Activated naive CD4-positive, alpha-beta T cell treated with anti-CD3 and anti-CD28 coated beads, Interleukin-2, amount 10 ng/mL, durations not matched to agents 7 days and 5 days (primary cell): Measurements from ENCODE around the gene IL11.
A peak's percentile ranks its signal among the peaks of the same experiment; 100 is the strongest.
"Not testable (repeated sequence)": the region's sequence is repeated elsewhere in the genome, so short reads cannot be mapped to it uniquely, and the experiment has no call there.

Experiments
- CTCF ChIA-PET: fragments of 350-600 bp; sonication (Branson Sonifier 250); formaldehyde crosslinking; loops from one replicate; lab custom pipeline; 2021; ENCODE audit warnings: antibody characterized with exemption; lab: Charles Lee
- DNase-seq: peaks from one replicate; pipeline ENCODE4 v3.0.0-alpha.2; 2020
- H3K27ac Mint-ChIP-seq: one replicate; pipeline ENCODE4 v1.8.0; 2021; ENCODE audit warnings: mild to moderate bottlenecking, moderate library complexity, mixed read lengths
- H3K27me3 Mint-ChIP-seq: one replicate; pipeline ENCODE4 v1.8.0; 2021; ENCODE audit warnings: mild to moderate bottlenecking, mixed read lengths
- H3K36me3 Mint-ChIP-seq: one replicate; pipeline ENCODE4 v1.8.0; 2021; ENCODE audit warnings: mixed read lengths
- H3K4me1 Mint-ChIP-seq: one replicate; pipeline ENCODE4 v1.8.0; 2021; ENCODE audit warnings: mixed read lengths
- H3K4me3 Mint-ChIP-seq: one replicate; pipeline ENCODE4 v1.8.0; 2021; ENCODE audit warnings: mild to moderate bottlenecking, moderate library complexity, mixed read lengths
- H3K9me3 Mint-ChIP-seq: one replicate; pipeline ENCODE4 v1.8.0; 2021; ENCODE audit warnings: mixed read lengths

The IL11 gene

DNA sequence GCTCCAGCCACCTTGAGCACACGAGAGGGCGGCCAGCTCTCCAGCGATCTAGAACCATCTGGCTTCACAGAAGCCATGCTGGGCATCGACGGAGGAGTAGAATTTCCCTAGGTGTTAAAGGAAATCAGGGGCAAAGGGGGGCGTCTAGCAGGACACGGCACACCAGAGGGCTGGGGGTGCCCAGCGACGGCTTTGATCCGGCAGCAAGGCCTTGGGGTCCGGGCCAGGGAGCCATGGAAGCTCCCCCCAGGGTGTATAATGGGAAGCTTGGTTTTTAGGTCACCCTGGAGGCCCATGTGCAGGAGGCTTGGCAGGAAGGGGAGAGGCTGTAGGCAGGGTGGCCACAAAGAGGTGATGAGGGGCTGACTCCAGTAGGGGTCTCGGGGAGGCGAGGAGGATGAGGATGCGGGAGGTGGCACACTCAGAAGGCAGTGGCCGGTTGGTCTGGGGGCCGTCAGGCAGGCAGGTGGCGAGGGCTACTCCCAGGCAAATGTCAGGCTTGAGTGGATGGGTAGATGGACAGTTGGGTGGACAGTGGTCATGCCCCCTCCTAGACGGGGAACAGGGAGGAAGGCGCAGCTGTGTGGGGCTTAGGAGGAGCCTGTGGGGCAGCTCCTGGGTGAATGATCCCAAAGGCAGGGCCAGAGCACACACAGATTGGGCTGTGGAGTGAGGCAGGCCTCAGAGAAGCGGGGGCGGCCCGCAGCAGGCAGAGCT, 25.0 kb downstream of the IL11 start:
- Mint-ChIP-seq H3K27ac (no peak overlapping the region), H3K27me3 (no peaks in the 10 kb centered on the region), H3K4me3 (peak overlapping the region; percentile 23), H3K9me3 (no peaks in the 10 kb centered on the region), H3K36me3 (peaks cover 24% of the 10 kb centered on the region), H3K4me1 (peaks cover 12% of the 10 kb centered on the region)
- DNase-seq = no peak
- CTCF ChIA-PET = no interaction called here

- DNase-seq = no peak
- Mint-ChIP-seq H3K27me3 (no peaks in the 10 kb centered on the region), H3K27ac (no peak overlapping the region), H3K9me3 (no peaks in the 10 kb centered on the region), H3K36me3 (peaks cover 25% of the 10 kb centered on the region), H3K4me3 (no peak overlapping the region), H3K4me1 (peaks cover 18% of the 10 kb centered on the region)
- CTCF ChIA-PET = no interaction called here
These were observed 25.8 kb downstream of the IL11 start for GRCh38 chr19:55344444-55344843.

DNA sequence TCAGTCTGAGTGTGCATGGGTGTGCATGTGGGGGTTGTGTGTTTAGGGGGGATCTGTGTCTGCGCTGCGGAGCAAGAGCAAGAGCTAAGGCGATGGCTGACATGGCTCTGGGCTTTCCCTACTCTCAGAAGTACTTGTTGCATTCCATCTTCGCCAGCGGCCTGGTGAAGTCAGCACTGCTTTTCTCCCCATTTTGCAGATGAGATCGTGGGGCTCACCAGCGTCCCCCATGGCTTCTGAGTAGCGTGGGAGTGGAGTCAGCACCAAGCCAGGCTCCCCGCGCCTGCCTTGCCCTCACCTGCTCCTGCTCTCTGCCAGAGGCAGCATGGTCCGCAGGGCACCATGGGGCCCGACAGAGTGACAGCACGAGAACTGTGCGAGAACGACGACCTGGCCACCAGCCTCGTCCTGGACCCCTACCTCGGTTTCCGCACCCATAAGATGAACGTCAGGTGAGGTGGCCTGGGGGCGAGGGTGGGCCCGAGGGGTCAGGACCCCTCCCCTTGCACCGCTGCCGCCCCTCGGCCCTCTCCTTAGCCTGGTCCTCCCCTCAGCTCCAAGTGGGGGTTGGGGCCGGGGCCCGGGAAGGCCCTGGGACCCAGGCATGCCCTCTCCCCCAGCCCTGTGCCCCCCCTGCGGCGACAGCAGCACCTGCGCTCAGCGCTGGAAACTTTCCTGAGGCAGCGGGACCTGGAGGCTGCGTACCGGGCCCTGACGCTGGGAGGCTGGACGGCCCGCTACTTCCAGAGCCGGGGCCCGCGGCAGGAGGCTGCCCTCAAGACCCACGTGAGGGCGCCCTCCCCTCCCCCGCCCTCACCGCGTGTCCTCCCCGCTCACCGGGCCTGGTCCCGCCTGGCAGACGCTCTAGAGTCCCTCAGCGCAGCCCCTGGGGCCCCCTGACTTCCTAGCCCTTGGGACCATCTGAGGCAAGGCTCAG, 28.4 kb downstream of the IL11 start:
- Mint-ChIP-seq H3K4me3 (peak overlapping the region; percentile 90), H3K36me3 (peaks cover 23% of the 10 kb centered on the region), H3K9me3 (no peaks in the 10 kb centered on the region), H3K27ac (peak overlapping the region; percentile 40), H3K4me1 (peaks cover 27% of the 10 kb centered on the region), H3K27me3 (peaks cover 5% of the 10 kb centered on the region)
- DNase-seq = no peak
- CTCF ChIA-PET = no interaction called here

DNA sequence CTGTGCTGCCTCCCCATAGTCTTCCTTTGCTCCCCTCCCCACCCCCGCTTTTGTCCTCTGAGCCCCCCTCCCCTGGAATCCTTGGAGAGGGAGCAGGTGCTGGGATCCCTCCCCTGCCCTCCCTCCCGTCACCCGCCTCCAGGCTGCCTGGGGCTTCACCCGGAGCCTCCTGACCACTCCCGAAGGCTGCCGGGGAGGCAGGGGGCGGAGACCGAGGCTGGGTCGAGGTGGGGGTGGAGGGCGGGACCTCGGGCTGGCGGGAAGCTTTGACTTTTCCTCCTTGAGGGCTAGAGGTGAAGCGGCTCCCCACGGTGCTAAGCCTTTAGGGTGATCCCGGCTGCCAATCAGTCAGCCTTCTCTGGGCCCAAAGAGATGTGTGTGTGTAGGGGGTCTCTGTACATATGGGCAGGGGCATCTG, 29.1 kb downstream of the IL11 start:
- CTCF ChIA-PET = no interaction called here
- peak; percentile 82 for DNase-seq

GRCh38 chr19:55340784-55341147, 29.5 kb downstream of the IL11 start:
- peaks cover 27% of the 10 kb centered on the region for H3K4me1 Mint-ChIP-seq
- peaks cover 23% of the 10 kb centered on the region for H3K36me3 Mint-ChIP-seq
- DNase-seq = peak; percentile 52
- peak overlapping the region; percentile 90 for H3K4me3 Mint-ChIP-seq
- no peaks in the 10 kb centered on the region for H3K9me3 Mint-ChIP-seq
- CTCF ChIA-PET = no interaction called here
- peaks cover 13% of the 10 kb centered on the region for H3K27me3 Mint-ChIP-seq
- peak overlapping the region; percentile 92 for H3K27ac Mint-ChIP-seq

More for the DNA sequence above, 29.1 kb downstream of the IL11 start:
- no peaks in the 10 kb centered on the region for H3K9me3 Mint-ChIP-seq
- peaks cover 27% of the 10 kb centered on the region for H3K4me1 Mint-ChIP-seq
- peak overlapping the region; percentile 92 for H3K27ac Mint-ChIP-seq
- peak overlapping the region; percentile 90 for H3K4me3 Mint-ChIP-seq
- peaks cover 23% of the 10 kb centered on the region for H3K36me3 Mint-ChIP-seq
- peaks cover 8% of the 10 kb centered on the region for H3K27me3 Mint-ChIP-seq

DNA sequence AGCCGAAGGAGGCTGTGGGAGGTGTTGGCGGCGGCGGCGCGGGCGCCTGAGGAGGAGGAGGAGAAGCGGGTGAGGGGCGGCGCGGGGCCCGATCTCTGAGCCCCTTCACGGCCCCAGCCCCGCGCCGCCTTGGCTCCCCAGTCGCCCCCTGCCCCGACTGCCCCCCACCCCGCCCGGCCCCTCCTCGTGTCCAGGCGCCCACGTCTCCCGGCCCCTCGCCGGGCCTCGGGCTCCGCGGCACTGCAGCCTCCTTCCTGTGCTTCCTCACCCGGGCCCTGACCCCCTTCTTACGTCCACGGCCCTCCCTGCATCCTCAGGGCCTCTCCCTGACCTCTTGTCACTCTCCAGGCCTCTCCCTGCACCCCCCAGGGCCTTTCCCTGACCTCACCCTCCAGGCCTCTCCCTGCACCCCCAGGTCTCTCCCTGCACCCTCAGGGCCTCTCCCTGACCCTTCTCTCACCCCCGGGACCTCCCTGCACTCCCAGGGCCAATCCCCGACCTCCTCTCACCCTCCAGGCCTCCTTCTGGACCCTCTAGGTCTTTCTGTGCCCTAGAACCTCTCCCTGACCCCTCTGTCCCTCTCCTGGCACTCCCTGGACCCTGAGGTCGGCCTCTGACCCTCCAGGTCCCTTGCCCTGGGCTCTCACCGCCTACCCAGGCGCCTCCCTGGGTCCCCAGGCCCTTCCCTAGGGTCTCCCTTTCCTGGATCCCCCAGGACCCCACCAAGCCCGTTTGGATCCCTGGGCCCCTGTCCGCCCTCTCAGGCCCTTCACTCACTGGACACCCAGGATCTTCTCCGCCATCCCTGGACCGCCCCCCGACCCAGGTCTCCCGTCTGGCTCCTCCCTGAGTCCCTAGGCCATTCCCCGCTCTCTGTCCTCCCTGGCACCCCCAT, 30.1 kb downstream of the IL11 start:
- peak overlapping the region; percentile 90 for H3K4me3 Mint-ChIP-seq
- no peaks in the 10 kb centered on the region for H3K9me3 Mint-ChIP-seq
- peaks cover 27% of the 10 kb centered on the region for H3K4me1 Mint-ChIP-seq
- peaks cover 18% of the 10 kb centered on the region for H3K36me3 Mint-ChIP-seq
- H3K27me3 Mint-ChIP-seq = peaks cover 19% of the 10 kb centered on the region
- DNase-seq = no peak
- peak overlapping the region; percentile 94 for H3K27ac Mint-ChIP-seq
- CTCF ChIA-PET = interaction anchor here (1.0 to 1.8 kb wide), 6 partner anchors 38 to 199 kb away, joined by 3 to 12 read pairs (median 4); partner anchors contain the start of genes PPP6R1 and TMEM238

GRCh38 chr19:55339105-55339888, 31.0 kb downstream of the IL11 start, which contains the start of gene KMT5C:
KMT5C (plus strand) TSS chr19:55339876; CDS start chr19:55341937, 2,061 bp downstream.
- H3K36me3 Mint-ChIP-seq = peaks cover 16% of the 10 kb centered on the region
- H3K27me3 Mint-ChIP-seq = peaks cover 21% of the 10 kb centered on the region
- peak within 1 kb of the TSS; percentile 90 for H3K4me3 Mint-ChIP-seq
- peak; percentile 100 for DNase-seq
- peaks cover 27% of the 10 kb centered on the region for H3K4me1 Mint-ChIP-seq
- H3K9me3 Mint-ChIP-seq = no peaks in the 10 kb centered on the region
- CTCF ChIA-PET = interaction anchor here (0.6 to 1.8 kb wide), 9 partner anchors 36 to 199 kb away, joined by 3 to 12 read pairs (median 4); partner anchors contain the start of genes PPP6R1 and TMEM238
- peak within 1 kb of the TSS; percentile 94 for H3K27ac Mint-ChIP-seq

DNA sequence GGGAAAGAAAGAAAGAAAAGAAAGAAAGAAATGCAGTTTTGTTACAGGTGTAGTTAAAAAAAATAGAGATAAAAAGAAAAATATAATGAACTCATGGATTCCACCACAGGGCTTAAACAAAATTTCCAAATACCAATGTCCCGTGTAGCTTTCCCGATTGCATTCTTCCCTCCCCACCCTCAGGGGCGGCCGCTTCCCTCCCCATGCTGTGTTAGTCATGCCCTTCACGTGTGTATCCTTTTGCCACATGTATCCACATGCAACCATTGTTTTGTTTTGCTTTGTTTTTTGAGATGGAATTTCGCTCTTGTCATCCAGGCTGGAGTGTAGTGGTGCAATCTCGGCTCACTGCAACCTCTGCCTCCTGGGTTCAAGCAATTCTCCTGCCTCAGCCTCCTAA, 34.2 kb downstream of the IL11 start:
- Mint-ChIP-seq H3K4me1 (peaks cover 21% of the 10 kb centered on the region), H3K36me3 (peaks cover 1% of the 10 kb centered on the region), H3K4me3 (no peak overlapping the region), H3K27ac (no peak overlapping the region), H3K27me3 (peaks cover 38% of the 10 kb centered on the region), H3K9me3 (no peaks in the 10 kb centered on the region)
- DNase-seq = no peak
- CTCF ChIA-PET = interaction anchor here (2.5 kb wide), 1 partner anchor 34 kb away, joined by 12 read pairs; no protein-coding TSS in a partner anchor

GRCh38 chr19:55333870-55334269, 36.4 kb downstream of the IL11 start:
- peaks cover 42% of the 10 kb centered on the region for H3K27me3 Mint-ChIP-seq
- peaks cover 7% of the 10 kb centered on the region for H3K4me1 Mint-ChIP-seq
- H3K9me3 Mint-ChIP-seq = no peaks in the 10 kb centered on the region
- no peaks in the 10 kb centered on the region for H3K36me3 Mint-ChIP-seq
- CTCF ChIA-PET = no interaction called here
- no peak overlapping the region for H3K27ac Mint-ChIP-seq
- no peak for DNase-seq
- no peak overlapping the region for H3K4me3 Mint-ChIP-seq

- H3K27me3 Mint-ChIP-seq = peaks cover 37% of the 10 kb centered on the region
- CTCF ChIA-PET, H3K4me1 Mint-ChIP-seq, H3K36me3 Mint-ChIP-seq, H3K4me3 Mint-ChIP-seq, DNase-seq, H3K9me3 Mint-ChIP-seq, H3K27ac Mint-ChIP-seq: not testable (repeated sequence)
These were observed 40.5 kb downstream of the IL11 start for GRCh38 chr19:55329791-55330190.

DNA sequence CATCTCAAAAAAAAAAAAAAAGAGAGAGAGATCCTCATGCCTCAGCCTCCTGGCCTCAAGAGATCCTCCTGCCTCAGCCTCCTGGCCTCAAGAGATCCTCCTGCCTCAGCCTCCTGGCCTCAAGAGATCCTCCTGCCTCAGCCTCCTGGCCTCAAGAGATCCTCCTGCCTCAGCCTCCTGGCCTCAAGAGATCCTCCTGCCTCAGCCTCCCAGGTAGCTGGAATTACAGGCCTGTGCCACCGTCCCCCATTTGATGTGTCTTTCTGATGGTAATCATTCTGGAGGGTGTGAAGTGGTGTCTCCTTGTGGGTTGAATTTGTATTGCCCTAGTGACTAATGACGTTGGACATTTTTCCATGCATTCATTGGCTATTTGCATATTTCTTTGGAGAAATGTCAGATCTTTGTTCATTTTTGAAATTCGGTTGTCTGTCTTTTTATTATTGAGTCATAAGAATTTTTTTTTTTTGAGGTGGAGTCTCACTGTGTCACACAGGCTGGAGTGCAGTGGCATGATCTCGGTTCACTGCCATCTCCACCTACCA, 41.4 kb downstream of the IL11 start:
- not testable (repeated sequence) for H3K4me3 Mint-ChIP-seq, H3K4me1 Mint-ChIP-seq, H3K36me3 Mint-ChIP-seq, H3K27ac Mint-ChIP-seq, DNase-seq, H3K9me3 Mint-ChIP-seq
- CTCF ChIA-PET = interaction anchor here (1.1 kb wide), 1 partner anchor 27 kb away, joined by 3 read pairs; no protein-coding TSS in a partner anchor
- H3K27me3 Mint-ChIP-seq = peaks cover 40% of the 10 kb centered on the region

GRCh38 chr19:55325172-55325571, 45.1 kb downstream of the IL11 start, which contains the start of gene TMEM150B:
TMEM150B (minus strand) TSS chr19:55325341; CDS start chr19:55321036, 4,305 bp downstream.
- peaks cover 11% of the 10 kb centered on the region for H3K4me1 Mint-ChIP-seq
- peaks cover 55% of the 10 kb centered on the region for H3K27me3 Mint-ChIP-seq
- H3K36me3 Mint-ChIP-seq = no peaks in the 10 kb centered on the region
- H3K27ac Mint-ChIP-seq = no peak within 1 kb of the TSS
- no peaks in the 10 kb centered on the region for H3K9me3 Mint-ChIP-seq
- DNase-seq = no peak
- CTCF ChIA-PET = no interaction called here
- H3K4me3 Mint-ChIP-seq = no peak within 1 kb of the TSS
